H1 (cell line): Measurements from ENCODE around the gene LAMA3. TPM values are rescaled to one million over a fixed set of nuclear protein-coding genes. Genes with fewer than 3 reads are reported as not detected.

ENCODE experiments used
- CHD7 ChIP-seq: fragments of 300-600 bp; sonication (generic); IDR thresholded peaks from 2 replicates; pipeline ENCODE4 v1.7.1; 2012; ENCODE audit warnings: low read length, moderate library complexity, mild to moderate bottlenecking, inconsistent platforms; ENCODE audit not compliant: insufficient replicate concordance
- CTBP2 ChIP-seq: IDR thresholded peaks from 2 replicates; pipeline ENCODE4 v1.7.0; 2011; ENCODE audit warnings: borderline replicate concordance, mild to moderate bottlenecking, moderate library complexity, mixed read lengths, low read length; ENCODE audit not compliant: insufficient read depth, insufficient read length
- KDM4A ChIP-seq: IDR thresholded peaks from one replicate; pipeline ENCODE4 v1.7.1; 2012; ENCODE audit warnings: low read depth, mild to moderate bottlenecking, moderate library complexity, low read length, inconsistent platforms; ENCODE audit not compliant: severe bottlenecking
- polyA plus RNA-seq, 7 experiments: library from polyadenylated mRNA; depleted of rRNA in 3 of 7; stranded (reverse) in 5 of 7; unstranded in 2 of 7; fragments of >200 nt in 5 of 7; fragments of 200-250 nt in 2 of 7; gene quantifications; 1 replicate in 5 of 7; 2 replicates in 1 of 7; 4 replicates in 1 of 7; pipeline versions ENCODE4 v1.2.1 to v1.2.3, GENCODE V29; 2011 to 2013; ENCODE audit warnings: missing spikeins in 2 of 7, mixed read lengths in 2 of 7
- total RNA-seq: library from RNA; stranded (reverse); fragmentation: NEBNext Ultra II Directional; extraction: Animal tissue kit (Norgen Biotek cat#: 25700); gene quantifications from 2 replicates; pipeline ENCODE4 v1.2.1, GENCODE V29; 2021

Gene LAMA3
- total and polyA plus RNA-seq, 2 of the 8 experiments (the other 6 are each of a cell fraction or from before 2014, with no cell fraction given) = 0.76 to 5.0 TPM

- no peak for TF ChIP-seq CHD7
- no peak for TF ChIP-seq CTBP2
- TF ChIP-seq KDM4A = no peak
Measured at GRCh38 chr18:23757437-23757733, 68.1 kb downstream of the LAMA3 start (continued).
